AG10803 (cell line): Measurements from ENCODE around the gene GAL3ST1.

Experiments used
- DNase-seq: peaks from one replicate; pipeline ENCODE4 v3.0.0; 2010; ENCODE audit warnings: low read depth
- H3K4me3 ChIP-seq: 2 replicates; pipeline ENCODE4 v1.5.1; 2011; ENCODE audit warnings: mild to moderate bottlenecking, low read length, control low read depth
- CTCF ChIP-seq: conservative IDR thresholded peaks from 2 replicates; pipeline ENCODE4 v1.5.1; 2011; ENCODE audit warnings: mild to moderate bottlenecking, low read length, control low read depth, inconsistent platforms

Gene GAL3ST1

GRCh38 chr22:30582788-30583545 is 8.5 kb upstream of the GAL3ST1 start:
- DNase-seq, result no peak
- no peak overlapping the region for H3K4me3 ChIP-seq
- no peak for TF ChIP-seq CTCF

- H3K4me3 ChIP-seq, result no peak overlapping the region
- TF ChIP-seq CTCF, result no peak
- DNase-seq, result no peak
Measured at GRCh38 chr22:30582051-30582450, 7.6 kb upstream of the GAL3ST1 start.

GRCh38 chr22:30580896-30581295 is 6.4 kb upstream of the GAL3ST1 start:
- no peak overlapping the region for H3K4me3 ChIP-seq
- DNase-seq, result no peak
- no peak for TF ChIP-seq CTCF

- no peak for TF ChIP-seq CTCF
- H3K4me3 ChIP-seq, result no peak overlapping the region
- DNase-seq, result no peak
Measured at GRCh38 chr22:30578481-30578880, 4.0 kb upstream of the GAL3ST1 start.

- no peak for DNase-seq
- no peak overlapping the region for H3K4me3 ChIP-seq
- no peak for TF ChIP-seq CTCF
Measured at GRCh38 chr22:30575859-30576258, 1.4 kb upstream of the GAL3ST1 start.

GRCh38 chr22:30574997-30575671 is 669 bp upstream of the GAL3ST1 start:
- no peak for TF ChIP-seq CTCF
- peak; percentile 60 for DNase-seq
- no peak overlapping the region for H3K4me3 ChIP-seq

- DNase-seq, result no peak
- H3K4me3 ChIP-seq, result no peak overlapping the region
- no peak for TF ChIP-seq CTCF
Measured at GRCh38 chr22:30573594-30574094, 821 bp downstream of the GAL3ST1 start.
